ENCODE results near the gene CRB3. TPM values are rescaled to one million over a fixed set of nuclear protein-coding genes. Genes with fewer than 3 reads are reported as not detected.
A peak's percentile ranks its signal among the peaks of the same experiment; 100 is the strongest.

Gene CRB3
- polyA plus RNA-seq (2013, experiment 1 of 2): not detected
- 0.30 TPM for polyA plus RNA-seq (2013, experiment 2 of 2)

- H3K4me1 ChIP-seq (ENCODE audit: control insufficient read depth, insufficient read depth, low read length, poor library complexity, severe bottlenecking): no peaks in the 10 kb centered on the region
- H3K27ac ChIP-seq (ENCODE audit: low read depth, low read length, severe bottlenecking): no peak within 1 kb of the TSS
- peak within 1 kb of the TSS; percentile 2 for H3K4me3 ChIP-seq (ENCODE audit: extremely low read depth, insufficient read depth, low read length, poor library complexity, severe bottlenecking)
- WGBS, 2 experiments (ENCODE audit: insufficient coverage in 2 of 2): 3 to 5% methylated on average over 43 to 52 of the region's 65 CpGs
- H3K9me3 ChIP-seq (ENCODE audit: control insufficient read depth, low read length): no peaks in the 10 kb centered on the region
- no peaks in the 10 kb centered on the region for H3K36me3 ChIP-seq (ENCODE audit: control insufficient read depth, insufficient read depth, low read length)
These were observed at the start of gene CRB3 for GRCh38 chr19:6464070-6464873. CRB3 (plus strand) TSS chr19:6464271; CDS start chr19:6464702, 431 bp downstream.

GRCh38 chr19:6414793-6415590 is 49.1 kb upstream of the CRB3 start:
- peaks cover 75% of the 10 kb centered on the region for H3K36me3 ChIP-seq (ENCODE audit: control insufficient read depth, insufficient read depth, low read length)
- no peak overlapping the region for H3K27ac ChIP-seq (ENCODE audit: low read depth, low read length, severe bottlenecking)
- no peak overlapping the region for H3K4me3 ChIP-seq (ENCODE audit: extremely low read depth, insufficient read depth, low read length, poor library complexity, severe bottlenecking)
- no peaks in the 10 kb centered on the region for H3K9me3 ChIP-seq (ENCODE audit: control insufficient read depth, low read length)
- WGBS, 2 experiments (ENCODE audit: insufficient coverage in 2 of 2): 96 to 98% methylated on average over 36 to 43 of the region's 47 CpGs
- H3K4me1 ChIP-seq (ENCODE audit: control insufficient read depth, insufficient read depth, low read length, poor library complexity, severe bottlenecking): no peaks in the 10 kb centered on the region

- Histone ChIP-seq H3K9me3 (ENCODE audit: control insufficient read depth, low read length) (no peaks in the 10 kb centered on the region), H3K27ac (ENCODE audit: low read depth, low read length, severe bottlenecking) (no peak overlapping the region), H3K4me3 (ENCODE audit: extremely low read depth, insufficient read depth, low read length, poor library complexity, severe bottlenecking) (no peak overlapping the region), H3K36me3 (ENCODE audit: control insufficient read depth, insufficient read depth, low read length) (peaks cover 82% of the 10 kb centered on the region), H3K4me1 (ENCODE audit: control insufficient read depth, insufficient read depth, low read length, poor library complexity, severe bottlenecking) (no peaks in the 10 kb centered on the region)
- WGBS, 2 experiments (ENCODE audit: insufficient coverage in 2 of 2): 92 to 96% methylated on average over 19 to 32 of the region's 32 CpGs
These were observed 48.4 kb upstream of the CRB3 start for GRCh38 chr19:6415591-6416190.

- H3K36me3 ChIP-seq (ENCODE audit: control insufficient read depth, insufficient read depth, low read length): peaks cover 89% of the 10 kb centered on the region
- no peak overlapping the region for H3K4me3 ChIP-seq (ENCODE audit: extremely low read depth, insufficient read depth, low read length, poor library complexity, severe bottlenecking)
- H3K9me3 ChIP-seq (ENCODE audit: control insufficient read depth, low read length): no peaks in the 10 kb centered on the region
- H3K4me1 ChIP-seq (ENCODE audit: control insufficient read depth, insufficient read depth, low read length, poor library complexity, severe bottlenecking): no peaks in the 10 kb centered on the region
- WGBS, 2 experiments (ENCODE audit: insufficient coverage in 2 of 2): 96 to 98% methylated on average over 21 to 25 of the region's 29 CpGs
- no peak overlapping the region for H3K27ac ChIP-seq (ENCODE audit: low read depth, low read length, severe bottlenecking)
These were observed 47.2 kb upstream of the CRB3 start for GRCh38 chr19:6416658-6417405.

GRCh38 chr19:6417713-6418561 is 46.1 kb upstream of the CRB3 start:
- Histone ChIP-seq H3K4me3 (ENCODE audit: extremely low read depth, insufficient read depth, low read length, poor library complexity, severe bottlenecking) (no peak overlapping the region), H3K9me3 (ENCODE audit: control insufficient read depth, low read length) (no peaks in the 10 kb centered on the region), H3K27ac (ENCODE audit: low read depth, low read length, severe bottlenecking) (no peak overlapping the region), H3K4me1 (ENCODE audit: control insufficient read depth, insufficient read depth, low read length, poor library complexity, severe bottlenecking) (peaks cover 9% of the 10 kb centered on the region), H3K36me3 (ENCODE audit: control insufficient read depth, insufficient read depth, low read length) (peaks cover 94% of the 10 kb centered on the region)
- 94 to 95% methylated on average over 30 to 32 of the region's 33 CpGs for WGBS, 2 experiments (ENCODE audit: insufficient coverage in 2 of 2)

GRCh38 chr19:6418562-6418932 is 45.5 kb upstream of the CRB3 start:
- no peaks in the 10 kb centered on the region for H3K9me3 ChIP-seq (ENCODE audit: control insufficient read depth, low read length)
- peaks cover 13% of the 10 kb centered on the region for H3K4me1 ChIP-seq (ENCODE audit: control insufficient read depth, insufficient read depth, low read length, poor library complexity, severe bottlenecking)
- H3K4me3 ChIP-seq (ENCODE audit: extremely low read depth, insufficient read depth, low read length, poor library complexity, severe bottlenecking): no peak overlapping the region
- H3K27ac ChIP-seq (ENCODE audit: low read depth, low read length, severe bottlenecking): no peak overlapping the region
- H3K36me3 ChIP-seq (ENCODE audit: control insufficient read depth, insufficient read depth, low read length): peaks cover 89% of the 10 kb centered on the region
- WGBS, 2 experiments (ENCODE audit: insufficient coverage in 2 of 2): 93 to 97% methylated on average over 18 to 19 of the region's 19 CpGs

- Histone ChIP-seq H3K36me3 (ENCODE audit: control insufficient read depth, insufficient read depth, low read length) (peaks cover 66% of the 10 kb centered on the region), H3K27ac (ENCODE audit: low read depth, low read length, severe bottlenecking) (peak overlapping the region; percentile 5), H3K9me3 (ENCODE audit: control insufficient read depth, low read length) (peaks cover 7% of the 10 kb centered on the region), H3K4me1 (ENCODE audit: control insufficient read depth, insufficient read depth, low read length, poor library complexity, severe bottlenecking) (peaks cover 13% of the 10 kb centered on the region), H3K4me3 (ENCODE audit: extremely low read depth, insufficient read depth, low read length, poor library complexity, severe bottlenecking) (no peak overlapping the region)
- WGBS, 2 experiments (ENCODE audit: insufficient coverage in 2 of 2): 90 to 93% methylated on average over 13 to 19 of the region's 20 CpGs
These were observed 42.7 kb upstream of the CRB3 start for GRCh38 chr19:6421075-6422014.

GRCh38 chr19:6423499-6424194 is 40.4 kb upstream of the CRB3 start:
- H3K36me3 ChIP-seq (ENCODE audit: control insufficient read depth, insufficient read depth, low read length): peaks cover 43% of the 10 kb centered on the region
- peak overlapping the region; percentile 49 for H3K27ac ChIP-seq (ENCODE audit: low read depth, low read length, severe bottlenecking)
- peak overlapping the region; percentile 75 for H3K4me3 ChIP-seq (ENCODE audit: extremely low read depth, insufficient read depth, low read length, poor library complexity, severe bottlenecking)
- WGBS, 2 experiments (ENCODE audit: insufficient coverage in 2 of 2): 1 to 2% methylated on average over 9 to 13 of the region's 20 CpGs
- H3K4me1 ChIP-seq (ENCODE audit: control insufficient read depth, insufficient read depth, low read length, poor library complexity, severe bottlenecking): peaks cover 13% of the 10 kb centered on the region
- peaks cover 8% of the 10 kb centered on the region for H3K9me3 ChIP-seq (ENCODE audit: control insufficient read depth, low read length)

Measured in mesodermal cell (in vitro differentiated cells).